Activated CD8-positive, alpha-beta memory T cell treated with anti-CD3 and anti-CD28 coated beads for 1 hour (primary cell): ENCODE data around the gene BMX.
A peak's percentile ranks its signal among the peaks of the same experiment; 100 is the strongest.

Source experiments
- DNase-seq, 2 donors: peaks; one replicate each; pipeline ENCODE4 v3.0.0-alpha.2; 2020; ENCODE audit warnings: low read depth in 1 of 2; ENCODE audit errors: extremely low read depth in 1 of 2

The BMX gene

DNA sequence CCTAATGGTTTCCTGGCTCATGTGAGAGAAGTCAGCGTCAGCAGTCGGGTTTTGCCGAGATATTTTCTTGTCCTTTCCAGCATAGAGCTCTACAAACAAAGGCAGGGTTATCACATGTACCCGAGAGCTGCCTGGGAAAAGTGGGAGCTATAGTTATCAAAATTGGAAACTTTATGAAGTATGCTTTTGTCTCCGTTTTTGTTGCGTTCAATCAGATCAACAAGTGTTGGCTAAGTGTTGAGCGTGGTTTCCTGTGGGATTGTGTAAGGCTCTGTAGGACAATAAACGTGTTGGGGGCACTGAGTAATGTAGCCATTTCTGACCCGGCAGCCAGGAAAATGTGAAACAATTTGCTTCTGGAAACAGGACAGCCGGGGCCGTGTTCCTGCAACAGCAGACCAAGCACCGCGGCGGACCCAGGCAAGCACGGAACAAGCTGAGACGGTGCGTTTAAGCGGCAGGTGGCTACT, at the start of gene BMX:
Gene BMX, plus strand, starts transcription at position 311 of the 470 bp plus-strand sequence. CDS start 7,547 bp downstream, outside the sequence.
- DNase-seq = no peak

GRCh38 chrX:15451913-15452312, 48.7 kb upstream of the BMX start:
- no peak for DNase-seq

DNA sequence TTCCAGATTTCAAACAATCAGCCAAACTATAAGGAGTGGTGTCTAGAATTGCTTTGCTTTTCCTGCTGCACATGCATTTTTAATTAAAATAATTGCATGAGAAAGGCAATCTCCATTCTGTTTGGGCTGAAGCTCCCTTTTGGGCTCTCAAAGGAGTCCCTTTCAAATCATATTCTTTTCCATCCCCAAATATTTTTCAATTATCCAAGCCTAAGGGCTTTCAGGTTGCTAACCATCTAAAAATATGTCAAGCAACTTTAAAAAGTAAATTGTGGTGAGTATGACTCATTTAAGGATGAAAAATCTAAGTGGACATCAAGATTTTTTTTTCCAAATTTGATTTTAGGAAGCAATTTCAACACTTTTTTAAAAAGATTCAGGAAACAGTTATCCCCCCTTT, 35.9 kb upstream of the BMX start:
- DNase-seq = no peak

DNA sequence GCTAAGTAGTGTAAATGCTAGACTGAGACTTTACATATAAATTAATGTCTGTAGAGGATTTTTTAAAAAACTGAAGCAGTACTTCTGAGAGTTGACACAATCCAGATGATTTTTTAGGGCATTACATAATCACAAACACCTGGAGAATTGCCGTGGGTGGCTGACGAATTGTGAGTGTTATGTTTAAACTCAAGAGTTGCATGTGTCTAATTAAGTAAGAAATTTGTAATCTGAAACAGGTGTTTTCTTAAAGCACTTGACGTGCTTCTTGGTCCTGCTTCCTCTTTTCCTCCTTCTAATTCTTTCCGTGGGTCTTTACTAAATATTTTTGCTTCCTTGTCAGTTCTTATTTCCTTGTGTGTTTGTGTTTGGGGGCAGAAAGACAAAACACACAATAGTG, 35.3 kb upstream of the BMX start:
- no peak for DNase-seq

DNA sequence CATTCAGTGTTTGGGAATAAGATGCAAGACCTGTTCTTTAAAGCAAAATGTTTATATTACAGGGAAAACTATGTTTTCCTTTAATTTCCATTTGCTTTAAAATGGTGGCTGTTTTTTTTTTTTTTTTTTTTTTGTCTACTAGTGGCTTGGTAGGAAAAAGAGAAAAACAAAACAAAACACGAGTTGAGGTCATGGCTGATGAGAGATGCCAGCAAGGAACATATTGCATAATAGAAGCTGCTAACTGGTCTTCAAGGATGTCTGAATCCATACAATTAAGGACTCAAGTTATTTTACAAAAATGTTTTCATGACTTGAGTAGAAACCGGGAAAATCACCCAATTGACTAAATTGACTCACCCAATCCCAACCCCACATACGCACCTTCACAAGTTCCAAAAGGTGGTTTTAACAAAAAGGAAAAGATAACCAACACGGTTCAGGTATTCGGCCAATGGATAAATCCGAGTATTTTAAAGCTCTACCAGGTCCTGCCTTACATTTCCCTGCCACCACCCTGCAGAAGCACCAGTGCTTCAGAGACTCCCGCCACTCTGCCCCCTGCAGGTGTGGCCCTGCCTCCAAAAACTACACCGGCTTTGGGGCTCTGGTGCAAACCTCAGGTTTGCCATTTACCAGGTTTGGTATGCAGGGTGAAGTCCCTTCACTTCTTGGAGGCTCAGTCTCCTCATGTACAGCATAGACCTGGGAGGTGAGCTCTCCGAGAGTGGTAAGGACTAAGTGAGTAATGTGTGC, 34.5 kb upstream of the BMX start:
- DNase-seq = no peak

GRCh38 chrX:15468036-15468435, 32.6 kb upstream of the BMX start:
- DNase-seq = no peak

DNA sequence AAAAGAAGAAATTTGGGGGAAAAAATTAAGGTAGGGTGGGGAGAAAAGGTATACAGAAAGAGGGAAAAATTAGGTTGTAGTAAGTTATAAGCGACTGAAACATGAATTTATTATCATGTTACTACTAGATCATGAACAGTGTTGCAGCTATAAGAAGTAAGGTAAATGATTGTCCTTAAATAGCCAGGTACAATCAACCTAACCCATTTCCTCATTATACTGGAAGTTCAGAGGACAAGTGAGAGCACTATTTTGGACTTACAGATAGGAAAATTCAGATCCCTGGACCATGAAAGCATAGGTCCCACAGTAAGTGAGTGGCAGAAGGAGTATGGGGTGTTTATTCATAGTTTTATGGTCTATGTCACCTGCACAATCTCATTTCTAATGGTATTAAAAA, 31.0 kb upstream of the BMX start:
- no peak for DNase-seq

DNA sequence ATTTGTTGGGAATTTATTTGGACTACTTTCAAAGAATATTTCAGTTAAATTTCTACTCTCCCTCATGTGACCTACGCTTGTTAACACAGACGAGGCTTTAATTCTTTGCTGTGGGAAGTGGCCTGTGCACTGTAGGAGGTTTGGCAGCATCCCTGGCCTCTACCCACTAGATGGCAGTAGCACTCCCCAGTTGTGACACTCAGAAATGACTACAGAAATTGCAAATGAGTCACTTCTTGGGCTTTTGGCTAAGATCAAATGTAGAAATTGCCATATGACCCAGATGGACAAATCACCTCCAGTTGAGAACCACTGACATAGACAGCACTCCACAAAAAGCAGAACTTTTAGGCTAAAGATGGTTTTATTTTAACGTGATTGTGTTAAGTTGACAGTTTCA, 29.6 kb upstream of the BMX start:
- DNase-seq = peak in 1 of 2 donors; percentile 14

- no peak for DNase-seq
These were observed 28.1 kb upstream of the BMX start for GRCh38 chrX:15472531-15472930.

GRCh38 chrX:15474028-15474427, 26.6 kb upstream of the BMX start:
- DNase-seq = no peak

DNA sequence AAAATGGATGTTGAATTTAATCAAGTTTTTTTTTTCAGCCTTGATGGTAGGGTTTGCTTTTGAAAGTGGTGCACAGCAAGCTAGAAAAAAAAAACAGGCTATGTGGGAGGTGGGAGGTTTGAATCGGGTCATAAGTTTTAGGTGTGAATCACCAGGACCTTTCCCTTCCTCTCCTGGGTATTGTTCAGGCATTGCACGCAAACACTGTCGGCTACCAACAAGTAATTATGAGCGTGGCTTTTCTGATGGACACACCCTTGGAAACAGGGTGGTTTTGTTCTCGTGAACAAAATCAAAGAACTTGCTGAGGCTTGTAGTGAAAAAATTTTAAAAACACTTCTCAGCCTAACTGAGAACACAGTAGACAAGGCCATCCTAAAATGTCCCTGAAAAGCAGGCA, 25.6 kb upstream of the BMX start:
- no peak for DNase-seq

DNA sequence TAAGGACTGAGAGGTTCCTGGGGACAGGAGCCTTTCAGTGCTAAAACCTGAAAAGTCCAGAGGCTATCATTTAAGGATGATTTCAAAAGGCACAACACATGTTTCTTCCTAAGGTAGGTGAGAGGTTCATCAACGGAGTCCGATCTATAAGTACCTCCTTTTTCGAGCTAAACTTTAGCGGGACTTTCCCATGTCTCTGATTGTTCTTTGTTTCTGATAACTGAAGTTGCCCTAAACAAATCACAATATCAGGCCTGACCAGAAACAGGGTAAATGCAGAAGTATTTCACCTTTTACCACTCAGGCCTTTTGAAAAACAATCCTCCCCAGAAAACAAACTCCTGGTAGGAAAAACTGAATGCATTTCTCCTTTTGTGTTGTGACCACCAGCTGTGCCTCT, 25.1 kb upstream of the BMX start:
- DNase-seq = no peak

GRCh38 chrX:15483891-15484290, 16.7 kb upstream of the BMX start:
- DNase-seq = no peak

DNA sequence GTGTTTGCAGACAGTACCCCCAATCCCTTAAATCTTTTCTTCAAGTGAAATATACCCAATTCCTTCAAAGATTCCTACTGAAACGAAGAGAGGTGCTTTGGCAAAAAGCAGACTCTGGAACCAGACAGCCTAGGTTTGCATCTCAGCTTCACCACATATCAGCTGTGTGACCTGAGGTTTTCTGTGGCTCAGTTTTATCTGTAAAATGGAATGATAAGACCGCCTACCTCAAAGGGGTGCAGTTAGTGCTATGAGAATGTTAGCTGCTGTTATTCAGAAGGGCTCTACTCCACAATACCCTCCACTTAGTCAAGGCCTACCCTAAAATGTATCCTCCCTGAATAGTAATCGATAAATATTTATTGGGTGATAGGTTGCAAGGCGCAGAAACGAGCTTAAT, 8.1 kb upstream of the BMX start:
- DNase-seq = no peak

- peak in 1 of 2 donors; percentile 12 for DNase-seq
These were observed 7.3 kb upstream of the BMX start, which contains the start of gene PIR for GRCh38 chrX:15493118-15493962. PIR (minus strand) TSS chrX:15493333; CDS start chrX:15491257, 2,076 bp downstream.

DNA sequence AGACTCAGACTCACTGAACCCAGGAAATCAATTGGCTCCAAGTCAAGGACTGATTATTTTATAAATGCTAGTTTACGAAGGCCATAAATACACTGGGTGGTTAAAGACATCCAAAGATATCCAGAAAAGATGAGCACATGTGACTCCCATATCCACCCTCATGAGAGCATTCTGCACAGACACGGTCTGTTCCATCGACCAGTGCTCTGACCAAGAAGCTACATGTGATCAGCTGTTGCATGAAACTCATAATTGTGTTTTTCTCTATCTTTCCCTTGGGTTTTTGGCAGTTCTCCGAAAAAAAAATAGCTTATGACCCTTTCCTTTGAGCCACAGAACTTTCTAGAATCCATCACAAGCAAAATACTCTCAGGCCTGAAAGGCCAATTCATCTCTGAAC, 4.8 kb upstream of the BMX start:
- DNase-seq = no peak

GRCh38 chrX:15496824-15497223, 3.8 kb upstream of the BMX start:
- DNase-seq = no peak

- peak in 1 of 2 donors; percentile 9 for DNase-seq
These were observed 2.7 kb upstream of the BMX start for GRCh38 chrX:15497865-15498264.

DNA sequence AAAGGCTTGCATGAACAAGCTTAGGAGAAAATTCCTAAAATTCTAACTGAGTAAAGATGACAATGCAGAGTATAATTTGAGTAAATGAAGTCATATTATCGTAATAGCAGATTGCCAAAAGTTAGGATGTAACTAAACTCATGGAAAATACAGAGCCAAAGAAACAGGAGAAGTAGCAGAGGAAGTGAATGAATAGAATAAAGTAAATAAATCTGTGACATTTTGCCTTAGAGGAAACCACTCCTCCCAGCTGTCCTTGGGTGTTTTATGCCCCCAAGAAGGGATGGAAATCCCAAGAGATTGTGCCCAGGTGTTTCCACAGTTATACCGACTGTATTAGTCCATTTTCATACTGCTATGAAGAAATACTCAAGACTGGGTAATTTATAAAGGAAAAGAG, 1.9 kb upstream of the BMX start:
- DNase-seq = no peak

- DNase-seq = no peak
These were observed 631 bp upstream of the BMX start for GRCh38 chrX:15499976-15500375.

- DNase-seq = no peak
These were observed 899 bp downstream of the BMX start for GRCh38 chrX:15501506-15501905.

DNA sequence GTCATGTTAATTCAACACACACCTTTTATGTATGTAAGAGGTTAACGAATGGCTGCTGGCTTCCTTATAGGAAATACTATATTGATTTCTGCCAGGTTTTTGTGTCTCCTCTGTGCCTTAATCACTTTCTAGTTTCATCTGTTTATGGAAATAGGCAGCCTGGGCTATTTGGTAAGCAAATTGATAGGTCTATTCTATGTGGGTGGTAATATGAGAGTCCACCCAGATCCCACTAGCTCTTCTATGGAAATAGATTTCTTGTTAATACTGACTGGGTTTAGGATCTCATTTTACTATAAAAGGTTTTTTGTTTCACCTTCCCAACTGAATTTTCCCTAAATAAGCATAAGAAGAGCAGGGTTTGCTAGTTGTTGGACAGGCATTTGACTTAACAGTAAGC, 4.1 kb downstream of the BMX start:
- no peak for DNase-seq
